Fibroblast of villous mesenchyme (primary cell): Measurements from ENCODE around the gene PARD6B. TPM values are rescaled to one million over a fixed set of nuclear protein-coding genes. Genes with fewer than 3 reads are reported as not detected.
"Not testable (repeated sequence)": the region's sequence is repeated elsewhere in the genome, so short reads cannot be mapped to it uniquely, and the experiment has no call there.

Source experiments
- DNase-seq: peaks from one replicate; pipeline ENCODE4 v3.0.0-alpha.2; 2010; ENCODE audit warnings: low read depth
- H3K4me3 ChIP-seq: 2 replicates; pipeline ENCODE4 v1.5.1; 2011; ENCODE audit warnings: low read depth, mild to moderate bottlenecking, low read length
- CTCF ChIP-seq: IDR thresholded peaks from 2 replicates; pipeline ENCODE4 v1.5.1; 2012; ENCODE audit warnings: low read depth, mild to moderate bottlenecking, low read length; ENCODE audit not compliant: insufficient read depth
- total RNA-seq: library from RNA; depleted of rRNA; stranded (reverse); fragments of >200 nt; gene quantifications from 2 replicates; pipeline ENCODE4 v1.2.3, GENCODE V29; 2012

The PARD6B gene
- total RNA-seq, 1 donor, result 6.5 TPM

GRCh38 chr20:50799176-50799889 is 68.0 kb downstream of the PARD6B start:
- DNase-seq, result no peak
- no peak for TF ChIP-seq CTCF

DNA sequence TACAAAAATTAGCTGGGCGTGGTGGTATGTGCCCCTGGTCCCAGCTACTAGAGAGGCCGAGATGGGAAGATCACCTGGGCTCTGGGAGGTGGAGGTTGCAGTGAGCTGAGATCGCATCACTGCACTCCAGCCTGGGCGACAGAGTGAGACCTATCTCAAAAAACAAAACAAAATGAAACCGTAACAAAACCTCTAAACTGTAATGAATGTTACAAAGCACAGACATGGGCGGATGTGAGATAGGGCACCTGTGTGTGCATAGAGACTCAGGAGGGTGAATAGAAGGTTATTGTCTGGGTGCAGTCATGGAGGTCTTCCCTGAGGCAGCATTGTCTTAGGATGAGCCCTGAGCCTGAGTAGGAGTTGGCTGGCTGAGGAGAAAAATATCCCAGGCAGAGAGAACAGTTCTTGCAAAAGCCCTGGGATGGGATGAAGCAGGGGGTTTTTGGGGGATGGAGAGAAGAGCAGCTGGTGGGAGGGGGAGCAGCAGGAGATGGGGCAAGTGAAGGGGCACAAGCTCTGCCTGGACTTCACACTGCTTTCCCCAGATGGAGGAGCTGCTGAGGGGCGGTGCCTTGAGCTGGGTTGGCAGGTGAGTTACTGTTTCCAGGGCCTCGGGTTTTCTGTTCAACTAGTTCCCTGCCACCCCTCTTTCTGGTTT is 68.6 kb downstream of the PARD6B start:
- no peak overlapping the region for H3K4me3 ChIP-seq
- no peak for TF ChIP-seq CTCF
- no peak for DNase-seq

More at GRCh38 chr20:50799176-50799889, 68.0 kb downstream of the PARD6B start:
- H3K4me3 ChIP-seq, result no peak overlapping the region

DNA sequence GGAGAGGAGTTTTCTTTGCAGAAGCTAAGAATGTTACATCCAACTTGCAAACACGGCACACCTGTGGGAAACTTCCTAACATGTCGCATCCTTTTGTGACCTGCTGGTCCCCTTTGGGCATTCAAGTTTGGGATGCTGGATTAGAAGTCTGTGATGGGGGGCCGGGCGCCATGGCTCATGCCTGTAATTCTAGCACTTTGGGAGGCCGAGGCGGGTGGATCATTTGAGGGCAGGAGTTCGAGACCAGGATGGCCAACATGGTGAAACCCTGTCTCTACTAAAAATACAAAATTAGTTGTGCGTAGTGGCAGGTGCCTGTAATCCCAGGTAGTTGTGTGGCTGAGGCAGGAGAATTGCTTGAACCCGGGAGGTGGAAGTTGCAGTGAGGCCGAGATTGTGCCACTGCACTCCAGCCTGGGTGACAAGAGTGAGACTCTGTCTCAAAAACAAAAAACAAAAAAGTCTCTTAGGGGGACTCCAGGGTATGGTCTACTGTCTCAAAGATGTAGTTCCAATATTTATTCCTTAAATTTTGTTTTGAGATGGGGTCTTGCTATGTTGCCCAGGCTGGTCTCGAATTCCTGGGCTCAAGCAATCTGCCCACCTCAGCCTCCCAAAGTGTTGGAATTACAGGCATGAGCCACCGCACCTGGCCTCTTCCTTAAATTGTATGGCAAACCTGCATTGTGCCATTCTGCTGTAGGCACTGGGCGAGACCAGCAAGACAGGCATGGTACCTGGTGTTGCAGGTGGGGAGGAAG is 69.8 kb downstream of the PARD6B start:
- H3K4me3 ChIP-seq, DNase-seq: not testable (repeated sequence)

DNA sequence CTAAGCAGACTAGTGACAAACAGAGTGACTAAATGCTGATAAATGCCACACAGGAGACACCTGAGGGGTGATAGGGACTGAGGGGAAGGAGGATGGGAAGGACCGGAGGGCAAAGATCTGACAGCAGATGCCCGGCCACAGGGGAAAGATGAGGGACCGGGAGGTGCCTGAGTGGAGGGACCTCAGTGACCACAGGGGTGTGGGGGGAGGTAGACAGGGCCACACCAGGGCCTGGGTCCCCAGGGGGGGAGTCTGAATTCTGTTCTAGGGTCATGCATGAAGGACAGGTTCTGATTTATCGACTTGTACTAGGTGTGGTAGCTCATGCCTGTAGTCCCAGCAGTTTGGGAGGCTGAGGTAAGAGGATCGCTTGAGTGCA is 70.4 kb downstream of the PARD6B start:
- no peak for TF ChIP-seq CTCF
- no peak for DNase-seq
- H3K4me3 ChIP-seq, result no peak overlapping the region

GRCh38 chr20:50802289-50802688 is 70.9 kb downstream of the PARD6B start:
- no peak overlapping the region for H3K4me3 ChIP-seq
- no peak for DNase-seq
- no peak for TF ChIP-seq CTCF

DNA sequence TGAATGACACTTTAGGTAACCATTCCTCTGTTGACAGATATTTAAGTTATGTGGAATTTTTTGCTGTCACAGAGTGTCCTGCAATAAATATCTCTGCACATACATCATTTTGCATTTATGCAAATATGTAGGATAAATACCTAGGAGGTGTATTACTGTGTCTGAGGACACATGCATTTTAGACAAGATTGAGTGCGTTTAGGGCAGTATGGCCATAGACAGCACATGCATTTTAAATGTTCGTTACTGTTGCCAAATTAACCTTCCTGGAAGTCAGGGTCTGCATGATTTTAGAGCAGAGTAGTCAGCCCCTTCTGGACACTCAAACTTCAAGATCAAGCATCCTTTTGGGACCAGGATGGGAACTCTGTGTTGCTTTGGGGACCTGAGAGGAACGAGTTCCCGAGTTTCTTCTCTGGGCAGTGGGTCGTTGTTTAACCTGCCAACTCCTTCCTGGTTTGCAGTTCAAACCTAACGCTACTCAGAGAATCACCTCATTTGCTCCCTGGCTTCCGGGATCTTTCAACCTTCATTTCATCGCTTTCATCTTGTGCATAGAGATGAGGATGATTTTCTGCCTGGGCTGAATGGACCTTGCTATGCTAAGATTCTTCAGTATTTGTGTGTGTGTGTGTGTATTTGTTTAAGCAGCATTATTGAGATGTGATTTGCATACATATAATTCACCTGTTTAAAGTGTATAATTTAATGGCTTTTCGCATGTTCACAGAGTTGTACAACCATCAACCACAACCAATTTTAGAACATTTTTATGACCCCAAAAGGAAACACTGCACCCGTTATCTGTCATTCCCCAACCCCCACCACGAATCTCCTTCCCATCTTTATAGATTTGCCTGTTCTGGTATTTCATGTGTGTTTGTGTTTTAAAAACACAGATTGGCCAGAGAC is 73.3 kb downstream of the PARD6B start:
- DNase-seq, result no peak
- TF ChIP-seq CTCF, result no peak
- no peak overlapping the region for H3K4me3 ChIP-seq
